Subcutaneous adipose tissue (tissue), 4 donors: ENCODE data around the gene NAP1L4. TPM values are rescaled to one million over a fixed set of nuclear protein-coding genes. Genes with fewer than 3 reads are reported as not detected.

ENCODE experiments used
- total RNA-seq, 4 donors: library from RNA; depleted of rRNA; stranded (reverse); fragments of >200 nt; gene quantifications; one replicate each; pipeline ENCODE4 v1.1.0, GENCODE V29; 2016
- TF ChIP-seq, protein P1 (sequence below): fragments of 450-650 bp; IDR thresholded peaks from one replicate; pipeline ENCODE4 v1.5.1; 2016; ENCODE audit warnings: low read depth, mild to moderate bottlenecking, control low read depth, antibody characterized with exemption, moderate library complexity

Gene NAP1L4
- total RNA-seq, 4 donors from 2014 or later: 92.3 to 108 (median 94.9) TPM

GRCh38 chr11:3010521-3011275 is 18.6 kb upstream of the NAP1L4 start:
- TF ChIP-seq, protein P1, sequence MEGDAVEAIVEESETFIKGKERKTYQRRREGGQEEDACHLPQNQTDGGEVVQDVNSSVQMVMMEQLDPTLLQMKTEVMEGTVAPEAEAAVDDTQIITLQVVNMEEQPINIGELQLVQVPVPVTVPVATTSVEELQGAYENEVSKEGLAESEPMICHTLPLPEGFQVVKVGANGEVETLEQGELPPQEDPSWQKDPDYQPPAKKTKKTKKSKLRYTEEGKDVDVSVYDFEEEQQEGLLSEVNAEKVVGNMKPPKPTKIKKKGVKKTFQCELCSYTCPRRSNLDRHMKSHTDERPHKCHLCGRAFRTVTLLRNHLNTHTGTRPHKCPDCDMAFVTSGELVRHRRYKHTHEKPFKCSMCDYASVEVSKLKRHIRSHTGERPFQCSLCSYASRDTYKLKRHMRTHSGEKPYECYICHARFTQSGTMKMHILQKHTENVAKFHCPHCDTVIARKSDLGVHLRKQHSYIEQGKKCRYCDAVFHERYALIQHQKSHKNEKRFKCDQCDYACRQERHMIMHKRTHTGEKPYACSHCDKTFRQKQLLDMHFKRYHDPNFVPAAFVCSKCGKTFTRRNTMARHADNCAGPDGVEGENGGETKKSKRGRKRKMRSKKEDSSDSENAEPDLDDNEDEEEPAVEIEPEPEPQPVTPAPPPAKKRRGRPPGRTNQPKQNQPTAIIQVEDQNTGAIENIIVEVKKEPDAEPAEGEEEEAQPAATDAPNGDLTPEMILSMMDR: no peak

DNA sequence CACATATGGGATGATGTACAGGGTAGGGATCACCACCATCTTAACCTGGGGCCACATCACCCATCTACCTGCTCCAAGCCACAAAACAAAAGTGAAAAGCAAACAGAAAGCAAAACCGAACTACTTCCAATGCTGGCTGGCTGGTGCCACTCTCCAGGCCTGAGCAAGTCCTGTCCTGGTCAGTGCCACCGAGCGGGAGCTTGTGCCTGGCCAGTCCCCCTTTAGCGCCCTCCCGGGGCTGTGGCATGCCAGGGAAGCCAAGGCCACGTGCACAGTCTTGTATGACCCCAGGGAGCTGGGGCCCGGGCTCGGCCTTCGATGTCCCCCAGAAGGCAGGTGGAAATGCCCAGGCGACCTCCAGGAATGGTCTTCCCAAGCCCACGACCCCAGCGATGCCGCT is 17.9 kb upstream of the NAP1L4 start:
- TF ChIP-seq, protein P1: no peak

DNA sequence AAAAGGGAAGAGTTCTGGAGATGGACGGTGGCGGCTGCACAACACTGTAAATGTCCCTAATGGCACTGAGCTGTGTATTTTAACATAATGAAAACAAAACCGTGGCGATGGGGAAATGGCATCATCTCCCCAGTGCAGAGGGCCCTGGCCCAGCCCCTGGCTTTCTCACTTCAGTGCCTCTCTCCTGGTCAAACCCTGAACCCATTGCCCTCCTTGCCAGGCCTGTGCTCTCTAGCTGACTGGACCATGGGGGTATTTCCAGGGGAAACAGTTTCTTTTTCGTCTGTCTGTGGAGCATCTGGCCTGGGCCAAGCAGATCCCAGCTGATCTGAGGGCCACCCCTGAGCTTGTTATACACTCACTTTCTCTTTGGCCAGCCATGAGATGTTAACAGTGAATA is 17.4 kb upstream of the NAP1L4 start:
- TF ChIP-seq, protein P1: no peak

GRCh38 chr11:3008746-3009336 is 16.7 kb upstream of the NAP1L4 start:
- TF ChIP-seq, protein P1: no peak

DNA sequence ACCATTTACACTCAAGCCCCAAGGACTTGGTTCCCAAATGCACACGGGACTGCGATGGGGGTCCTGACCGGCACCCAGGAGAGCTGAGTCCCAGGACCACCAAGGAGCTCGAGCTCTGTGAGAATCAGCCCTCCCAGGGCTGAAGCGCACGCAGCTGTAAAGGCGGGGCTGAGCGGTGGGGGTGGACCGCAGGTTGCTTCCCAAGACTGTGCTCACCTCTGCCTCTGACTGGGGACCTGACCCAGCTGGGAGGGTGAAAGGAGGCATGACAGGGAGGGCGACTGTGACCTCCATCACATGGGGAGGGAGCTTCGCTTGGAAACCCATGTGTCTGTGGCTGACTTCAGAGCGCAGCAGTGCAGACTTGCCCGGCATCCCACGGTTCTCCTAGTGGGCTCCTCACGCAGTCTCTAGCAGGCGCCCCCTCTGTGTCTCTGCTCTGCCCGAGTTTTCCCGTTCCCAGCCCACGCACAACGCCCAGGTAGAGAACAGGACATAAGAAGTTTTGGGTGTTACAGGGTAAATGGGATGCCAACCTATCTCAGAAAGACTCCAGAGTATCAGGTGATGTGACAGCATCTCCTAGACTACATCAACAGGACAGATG is 15.4 kb upstream of the NAP1L4 start:
- TF ChIP-seq, protein P1: no peak

DNA sequence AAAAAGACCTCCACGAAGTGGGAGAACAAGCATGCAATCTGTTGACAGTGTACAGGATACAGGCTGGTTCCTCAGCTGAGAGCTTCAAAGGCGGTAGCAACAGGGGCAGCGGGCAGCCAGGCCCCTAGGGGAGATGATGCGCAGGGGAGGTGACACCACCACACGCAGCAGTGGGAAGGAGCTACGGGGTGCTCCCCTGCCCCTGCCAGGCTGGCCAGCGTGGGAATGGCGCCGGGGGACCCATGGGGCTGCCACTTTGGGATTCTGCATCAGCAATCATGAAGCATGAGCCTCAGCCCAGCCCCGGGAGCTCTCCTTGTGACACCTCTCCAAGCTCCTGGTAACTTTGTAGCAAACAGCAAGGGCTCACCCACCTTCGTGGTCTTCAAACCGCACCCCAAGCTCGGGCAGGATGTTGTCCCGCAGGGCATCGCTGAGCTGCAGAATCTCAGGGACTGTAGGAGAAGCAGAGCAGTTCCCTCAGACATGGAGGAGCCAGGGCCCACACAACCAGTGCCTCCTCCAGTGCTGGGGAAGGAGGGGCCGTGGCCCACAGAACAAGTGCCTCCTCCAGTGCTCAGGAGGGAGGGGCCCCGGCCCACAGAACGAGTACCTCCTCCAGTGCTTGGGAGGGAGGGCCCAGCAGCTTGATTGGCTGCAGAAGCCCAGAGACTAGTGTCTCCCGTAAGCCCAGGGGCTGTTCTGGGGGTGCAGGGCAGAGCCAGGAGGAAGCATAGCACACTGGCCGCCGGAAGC is 14.6 kb upstream of the NAP1L4 start:
- TF ChIP-seq, protein P1: no peak

DNA sequence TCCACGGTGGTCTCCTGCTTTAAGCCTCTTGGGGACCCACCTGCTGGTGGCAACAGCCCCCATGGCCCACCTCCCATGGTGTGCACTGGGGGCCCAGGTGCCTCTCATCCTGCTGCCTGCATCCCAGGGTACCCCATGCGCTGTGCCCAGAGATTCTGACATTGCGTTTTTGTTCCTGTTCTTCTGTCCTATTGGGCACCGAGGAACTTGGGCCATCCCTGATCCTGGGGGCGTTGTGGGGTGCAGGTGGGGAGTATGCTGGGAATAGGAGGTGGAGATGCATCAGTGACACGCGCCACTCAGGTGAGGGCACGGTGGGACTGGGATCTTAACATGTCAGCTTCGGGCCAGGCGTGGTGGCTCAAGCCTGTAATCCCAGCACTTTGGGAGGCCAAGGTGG is 12.4 kb upstream of the NAP1L4 start:
- TF ChIP-seq, protein P1: no peak
